ENCODE measurements around the gene DYNC1I2. TPM values are rescaled to one million over a fixed set of nuclear protein-coding genes. Genes with fewer than 3 reads are reported as not detected.
"Not testable (repeated sequence)": the region's sequence is repeated elsewhere in the genome, so short reads cannot be mapped to it uniquely, and the experiment has no call there.

DYNC1I2 gene
- total RNA-seq, 1 experiment from 2014 or later: 101 TPM

GRCh38 chr2:171774581-171774980 is 87.3 kb downstream of the DYNC1I2 start:
- DNase-seq (ENCODE audit: low read depth): not testable (repeated sequence)

- DNase-seq (ENCODE audit: low read depth): no peak
Measured at GRCh38 chr2:171778515-171778914, 91.2 kb downstream of the DYNC1I2 start.

DNA sequence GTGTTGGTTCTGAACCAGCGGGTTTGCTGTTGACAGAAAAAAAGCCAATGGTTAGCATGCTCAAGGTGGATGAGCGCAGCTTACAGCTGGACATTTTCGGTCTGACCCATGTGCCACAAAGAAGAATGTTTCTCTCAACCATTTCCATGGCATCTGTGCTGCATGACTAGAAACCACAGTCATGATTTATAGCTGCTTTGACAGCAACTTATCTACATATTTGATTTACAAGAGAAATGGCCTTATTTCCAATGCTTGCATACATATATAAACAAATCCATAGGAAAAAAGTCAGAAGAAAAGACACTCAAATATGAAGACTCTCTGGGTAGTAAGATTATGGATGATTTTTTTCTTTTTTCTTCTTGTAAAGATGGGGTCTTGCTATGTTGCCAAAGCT is 98.2 kb downstream of the DYNC1I2 start:
- DNase-seq (ENCODE audit: low read depth): no peak

DNA sequence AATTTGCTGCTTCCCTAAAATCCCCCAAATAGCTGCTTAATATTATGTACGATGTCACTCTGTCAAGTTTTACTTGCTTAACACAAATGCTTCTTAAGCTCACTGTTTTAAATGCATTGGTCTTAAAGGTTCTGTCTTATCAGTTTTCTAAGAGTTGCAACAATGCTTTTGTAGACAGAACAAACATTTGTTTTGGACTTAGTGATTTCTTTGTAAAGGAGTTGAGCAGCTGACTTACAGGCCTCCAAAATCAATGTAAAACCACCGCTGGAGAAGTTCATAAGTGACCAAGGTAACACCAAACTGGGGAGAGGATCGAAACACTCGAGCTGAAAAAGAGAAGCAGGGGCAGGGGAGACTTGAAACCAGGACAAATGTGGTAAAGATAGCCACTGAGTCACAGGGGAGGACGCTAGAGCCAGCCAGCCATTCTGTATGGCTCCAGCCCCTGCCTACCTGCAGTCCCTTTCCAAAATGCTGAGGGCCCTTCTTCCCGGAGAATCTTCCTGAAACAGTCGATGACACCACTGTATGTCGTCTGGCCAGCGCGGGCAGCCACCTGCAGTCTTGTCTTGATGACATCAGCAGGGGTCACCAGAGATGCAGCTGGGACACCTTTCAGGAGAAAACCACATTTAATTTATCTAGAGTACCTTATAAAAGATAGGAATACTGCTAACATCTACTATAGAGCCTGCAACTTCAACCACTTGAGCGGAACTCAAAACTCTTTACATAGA is 100.2 kb downstream of the DYNC1I2 start:
- DNase-seq (ENCODE audit: low read depth): no peak

DNA sequence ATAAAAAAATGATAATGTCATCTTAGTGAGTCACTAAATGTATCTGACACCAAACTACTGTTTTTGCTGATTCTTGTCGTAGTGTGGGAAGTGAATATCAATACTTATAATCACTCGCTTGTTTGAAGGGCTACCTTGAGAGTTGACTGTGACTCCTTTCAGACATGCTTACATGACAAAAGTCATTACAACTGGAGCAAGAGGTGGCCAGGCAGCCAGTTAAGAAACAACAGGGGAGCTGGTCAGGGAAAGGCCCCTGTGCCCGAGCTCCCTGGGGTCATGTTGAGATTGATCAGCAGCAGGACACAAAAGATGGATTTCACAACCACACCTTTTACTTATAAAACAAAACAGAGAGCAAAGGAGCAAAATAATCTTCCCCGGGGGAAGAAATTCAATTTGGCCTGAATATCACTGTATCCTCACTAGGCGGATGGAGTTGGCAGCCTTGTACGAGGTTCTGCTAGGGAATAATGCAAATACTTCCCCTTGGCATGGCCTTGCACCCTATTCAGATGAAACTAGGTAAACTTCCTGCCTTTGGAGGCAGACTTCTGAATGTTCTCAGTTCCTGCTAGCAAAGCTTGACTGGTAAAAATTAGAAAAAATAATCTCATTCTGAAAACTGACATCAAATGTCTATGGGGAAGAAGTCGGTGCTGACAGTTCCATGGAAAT is 101.2 kb downstream of the DYNC1I2 start:
- DNase-seq (ENCODE audit: low read depth): no peak

- no peak for DNase-seq (ENCODE audit: low read depth)
Measured at GRCh38 chr2:171789956-171790355, 102.7 kb downstream of the DYNC1I2 start.

DNA sequence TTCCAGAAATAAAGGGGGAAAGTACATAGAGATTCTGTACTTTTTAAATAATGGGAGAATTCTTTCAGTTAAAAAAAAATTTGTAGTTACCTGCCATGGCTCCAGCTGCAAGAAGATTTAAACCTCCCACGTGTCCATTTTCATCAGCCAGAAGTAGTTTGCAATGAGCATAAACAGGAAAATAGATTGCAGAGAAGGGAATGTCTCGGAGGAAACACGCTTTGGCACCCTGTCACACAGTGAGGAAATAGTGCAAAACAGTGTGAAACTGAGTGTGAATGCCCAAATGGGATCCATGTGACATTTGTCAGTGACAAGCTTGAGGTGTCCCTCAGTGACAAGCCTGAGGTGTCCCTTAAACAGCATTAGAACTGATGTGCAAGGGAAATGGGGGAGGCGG is 104.1 kb downstream of the DYNC1I2 start:
- DNase-seq (ENCODE audit: low read depth): no peak

DNA sequence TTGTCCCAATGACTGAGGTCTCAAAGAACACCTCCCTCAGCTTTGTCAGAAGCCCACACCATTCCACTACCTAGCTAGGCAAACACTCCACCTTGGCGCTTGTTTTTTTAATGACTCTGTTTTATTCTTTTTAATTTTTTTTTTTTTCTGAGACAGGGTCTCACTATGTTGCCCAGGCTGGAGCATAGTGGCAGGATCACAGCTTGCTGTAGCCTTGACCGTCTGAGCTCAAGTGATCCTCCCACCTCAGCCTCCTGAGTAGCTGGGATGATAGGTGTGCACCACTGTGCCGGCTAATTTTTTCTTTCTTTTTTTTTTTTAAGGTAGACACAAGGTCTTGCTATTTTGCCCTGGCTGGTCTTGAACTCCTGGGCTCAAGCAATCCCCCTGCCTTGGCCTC is 104.9 kb downstream of the DYNC1I2 start:
- DNase-seq (ENCODE audit: low read depth): no peak

GRCh38 chr2:171792886-171793580 is 105.8 kb downstream of the DYNC1I2 start:
- DNase-seq (ENCODE audit: low read depth): no peak

DNA sequence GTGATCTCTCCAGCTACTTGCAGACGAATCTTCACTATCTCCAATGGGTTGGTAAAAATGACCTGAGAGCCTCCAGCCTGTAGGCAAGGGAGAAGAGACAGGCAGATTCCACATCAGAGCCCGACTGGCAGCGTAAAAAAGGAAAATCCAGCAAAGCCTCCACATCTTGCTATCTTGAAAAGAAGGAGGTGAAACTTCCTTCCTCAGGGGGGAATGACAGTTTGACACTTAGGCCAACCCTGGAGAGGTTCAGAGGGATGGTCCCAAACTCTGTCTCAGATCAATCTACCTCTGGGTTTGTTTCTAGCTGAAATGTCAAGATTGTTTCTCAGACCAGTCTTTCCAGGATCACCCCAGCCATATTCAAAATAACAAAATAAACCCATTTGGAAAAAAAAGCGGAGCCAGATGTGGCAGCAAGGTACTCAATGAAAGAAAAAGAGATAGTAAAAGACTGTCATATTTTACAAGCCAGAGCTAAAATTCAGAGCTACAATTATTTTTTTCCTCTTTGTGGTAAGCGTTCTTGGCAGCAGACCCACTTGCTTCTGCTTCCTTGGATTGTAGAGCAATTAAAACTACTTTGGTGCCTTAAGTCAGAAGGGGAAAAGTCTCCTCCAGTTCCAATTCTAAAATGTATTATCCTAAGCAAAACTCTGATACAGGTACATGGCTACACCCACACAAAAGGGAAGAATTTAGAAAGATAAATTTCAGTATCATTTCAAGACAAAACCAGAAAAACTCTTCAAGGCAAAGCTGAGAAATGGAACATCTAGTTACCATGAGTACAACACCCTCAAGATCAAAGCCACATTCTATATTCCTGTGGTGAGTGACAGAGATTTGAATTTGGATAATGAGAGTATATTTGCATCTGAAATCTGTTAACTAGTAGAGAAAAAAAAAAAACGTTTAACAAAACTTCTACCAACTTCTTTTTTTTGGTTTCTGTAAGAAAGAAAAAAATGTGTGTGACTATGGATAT is 106.7 kb downstream of the DYNC1I2 start:
- DNase-seq (ENCODE audit: low read depth): no peak

GRCh38 chr2:171794918-171795317 is 107.6 kb downstream of the DYNC1I2 start:
- no peak for DNase-seq (ENCODE audit: low read depth)

Other genes with a start within 250 kb of the DYNC1I2 start
- gene CYBRD1, start 165.0 kb upstream of the DYNC1I2 start, total RNA-seq (2014; rRNA removed; shearing (Covaris generic)): 10.2 and 12.3 TPM in 2 replicates
- 23.1 and 23.8 TPM in 2 replicates for gene SLC25A12, start 206.8 kb downstream of the DYNC1I2 start, total RNA-seq (2014; rRNA removed; shearing (Covaris generic))
- 91.9 and 121 TPM in 2 replicates for gene HAT1, start 235.0 kb downstream of the DYNC1I2 start, total RNA-seq (2014; rRNA removed; shearing (Covaris generic))